ENCODE results near the gene GRM7. TPM values are rescaled to one million over a fixed set of nuclear protein-coding genes. Genes with fewer than 3 reads are reported as not detected.

GRM7 gene
- total RNA-seq, 4 donors from 2014 or later = 0.39 TPM; not detected in 3

DNA sequence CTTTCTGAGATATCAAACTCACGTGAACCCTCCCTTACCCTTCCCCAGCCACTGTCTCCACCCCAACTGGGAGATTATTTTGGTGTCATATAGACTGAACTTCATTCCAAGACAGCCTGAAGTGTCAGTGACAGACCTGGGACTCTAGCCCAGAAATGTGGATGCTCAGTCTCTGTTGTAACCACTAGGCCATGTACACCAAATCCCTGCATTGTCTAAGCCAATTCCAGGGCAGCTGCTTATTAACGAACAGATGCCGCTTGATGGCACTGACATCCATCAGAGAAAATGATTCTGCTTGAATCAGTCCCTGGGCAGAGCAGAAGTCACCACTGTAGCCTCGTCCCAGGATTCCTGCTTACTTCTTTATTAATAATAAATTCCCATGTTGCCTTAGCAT is 305.5 kb downstream of the GRM7 start:
- intact Hi-C loops (cut with DNase I) = no loop called here
- Histone ChIP-seq H3K27me3 (no peaks in the 10 kb centered on the region), H3K27ac (replicated peaks in 1 of 4) (no peak overlapping the region), H3K36me3 (no peaks in the 10 kb centered on the region), H3K4me3 (no peak overlapping the region), H3K4me1 (peaks cover 0 to 13% (median 8%) of the 10 kb centered on the region in 4 donors), H3K9me3 (no peaks in the 10 kb centered on the region)
- no peak for TF ChIP-seq EP300 (IDR thresholded peaks at IDR 0.05)
- TF ChIP-seq, protein P1, sequence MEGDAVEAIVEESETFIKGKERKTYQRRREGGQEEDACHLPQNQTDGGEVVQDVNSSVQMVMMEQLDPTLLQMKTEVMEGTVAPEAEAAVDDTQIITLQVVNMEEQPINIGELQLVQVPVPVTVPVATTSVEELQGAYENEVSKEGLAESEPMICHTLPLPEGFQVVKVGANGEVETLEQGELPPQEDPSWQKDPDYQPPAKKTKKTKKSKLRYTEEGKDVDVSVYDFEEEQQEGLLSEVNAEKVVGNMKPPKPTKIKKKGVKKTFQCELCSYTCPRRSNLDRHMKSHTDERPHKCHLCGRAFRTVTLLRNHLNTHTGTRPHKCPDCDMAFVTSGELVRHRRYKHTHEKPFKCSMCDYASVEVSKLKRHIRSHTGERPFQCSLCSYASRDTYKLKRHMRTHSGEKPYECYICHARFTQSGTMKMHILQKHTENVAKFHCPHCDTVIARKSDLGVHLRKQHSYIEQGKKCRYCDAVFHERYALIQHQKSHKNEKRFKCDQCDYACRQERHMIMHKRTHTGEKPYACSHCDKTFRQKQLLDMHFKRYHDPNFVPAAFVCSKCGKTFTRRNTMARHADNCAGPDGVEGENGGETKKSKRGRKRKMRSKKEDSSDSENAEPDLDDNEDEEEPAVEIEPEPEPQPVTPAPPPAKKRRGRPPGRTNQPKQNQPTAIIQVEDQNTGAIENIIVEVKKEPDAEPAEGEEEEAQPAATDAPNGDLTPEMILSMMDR (IDR thresholded peaks at IDR 0.05) = no peak
- no peak for TF ChIP-seq POLR2A (IDR thresholded peaks at IDR 0.05; ENCODE audit: low read depth)
- TF ChIP-seq POLR2AphosphoS5 (IDR thresholded peaks at IDR 0.05) = no peak
- WGBS = 44% methylated on average over 4 of the region's 4 CpGs
- no peak for DNase-seq (ENCODE audit: extremely low spot score)

DNA sequence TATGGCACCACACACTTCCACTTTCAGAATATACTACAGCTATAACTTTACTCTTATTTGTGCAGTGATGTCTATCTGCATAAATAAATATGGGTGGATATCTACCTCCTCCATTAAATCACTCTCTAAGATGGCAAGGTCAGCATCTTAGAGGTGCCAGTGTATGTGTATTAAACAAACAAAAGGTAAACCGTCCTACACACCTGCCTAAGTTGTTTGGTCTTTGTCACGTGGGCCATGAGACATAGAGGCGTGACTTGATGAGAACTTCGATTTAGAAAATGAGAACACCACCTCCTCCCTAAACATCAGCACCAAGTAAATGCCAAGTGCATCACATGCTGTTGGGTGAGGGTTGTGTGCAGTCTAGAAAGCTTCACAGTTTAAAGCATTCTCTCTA is 310.6 kb downstream of the GRM7 start:
- WGBS = 88% methylated on average over 4 of the region's 4 CpGs
- Histone ChIP-seq H3K4me3 (no peak overlapping the region), H3K4me1 (peaks cover 0 to 10% (median 5%) of the 10 kb centered on the region in 4 donors), H3K9me3 (no peaks in the 10 kb centered on the region), H3K36me3 (no peaks in the 10 kb centered on the region), H3K27ac (replicated peaks in 1 of 4) (no peak overlapping the region), H3K27me3 (no peaks in the 10 kb centered on the region)
- DNase-seq (ENCODE audit: extremely low spot score) = no peak
- no peak for TF ChIP-seq POLR2A (IDR thresholded peaks at IDR 0.05; ENCODE audit: low read depth)
- TF ChIP-seq, protein P1 (IDR thresholded peaks at IDR 0.05) = no peak
- TF ChIP-seq POLR2AphosphoS5 (IDR thresholded peaks at IDR 0.05) = no peak
- TF ChIP-seq EP300 (IDR thresholded peaks at IDR 0.05) = no peak
- intact Hi-C loops (cut with DNase I) = no loop called here

DNA sequence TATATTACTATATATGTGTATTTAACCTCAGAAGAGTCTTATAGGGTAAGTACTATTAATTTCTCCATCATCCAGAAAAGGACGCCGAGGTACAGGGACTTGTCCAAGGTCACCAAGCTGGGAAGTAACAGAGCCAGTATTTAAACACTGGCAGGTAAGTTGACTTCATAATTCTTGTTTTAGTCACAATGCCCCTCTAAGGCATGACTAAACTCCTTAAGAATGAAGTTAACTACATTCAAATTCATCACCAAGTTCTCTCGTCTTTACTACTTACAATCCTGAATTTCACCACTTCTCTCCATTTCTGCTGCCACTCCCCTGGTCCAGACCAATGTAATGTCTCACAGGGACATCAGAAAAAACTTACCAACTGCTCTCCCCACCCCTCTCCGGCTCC is 312.1 kb downstream of the GRM7 start:
- WGBS = 66% methylated on average over 4 of the region's 4 CpGs
- Histone ChIP-seq H3K36me3 (no peaks in the 10 kb centered on the region), H3K4me1 (no peaks in the 10 kb centered on the region), H3K4me3 (no peak overlapping the region), H3K27me3 (no peaks in the 10 kb centered on the region), H3K27ac (replicated peaks in 1 of 4) (no peak overlapping the region), H3K9me3 (no peaks in the 10 kb centered on the region)
- intact Hi-C loops (cut with DNase I) = no loop called here
- TF ChIP-seq EP300 (IDR thresholded peaks at IDR 0.05) (no peak), POLR2A (IDR thresholded peaks at IDR 0.05; ENCODE audit: low read depth) (no peak), POLR2AphosphoS5 (IDR thresholded peaks at IDR 0.05) (no peak)
- TF ChIP-seq, protein P1 (IDR thresholded peaks at IDR 0.05) = no peak
- no peak for DNase-seq (ENCODE audit: extremely low spot score)

DNA sequence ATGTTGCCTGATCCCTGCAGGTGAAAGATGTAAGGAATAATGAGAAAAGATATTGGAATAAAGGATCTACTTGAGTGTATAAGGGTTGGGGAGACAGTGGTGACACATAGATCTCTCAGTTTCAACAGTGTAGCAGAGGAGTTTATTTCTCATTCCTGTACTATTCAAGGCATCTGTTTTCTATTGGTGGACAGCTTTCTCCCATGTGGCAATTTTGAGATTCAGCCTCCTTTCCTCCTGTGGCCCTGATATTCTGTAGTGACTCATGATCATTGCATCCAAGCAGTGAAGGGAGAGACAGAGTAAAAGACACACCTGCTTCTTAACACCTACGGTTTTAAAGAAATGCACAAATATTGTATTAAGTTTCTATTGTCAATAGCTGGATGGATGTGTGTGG is 327.6 kb downstream of the GRM7 start:
- intact Hi-C loops (cut with DNase I) = no loop called here
- no peak for DNase-seq (ENCODE audit: extremely low spot score)
- no peaks in the 10 kb centered on the region for H3K9me3 ChIP-seq
- TF ChIP-seq EP300 (IDR thresholded peaks at IDR 0.05) = no peak
- TF ChIP-seq POLR2AphosphoS5 (IDR thresholded peaks at IDR 0.05) = no peak
- TF ChIP-seq, protein P1 (IDR thresholded peaks at IDR 0.05) = no peak
- no peak for TF ChIP-seq POLR2A (IDR thresholded peaks at IDR 0.05; ENCODE audit: low read depth)
- no peaks in the 10 kb centered on the region for H3K36me3 ChIP-seq
- no peak overlapping the region for H3K4me3 ChIP-seq
- 67% methylated on average over 1 of the region's 1 CpG for WGBS
- H3K4me1 ChIP-seq = no peaks in the 10 kb centered on the region
- no peaks in the 10 kb centered on the region for H3K27me3 ChIP-seq
- no peak overlapping the region for H3K27ac ChIP-seq (replicated peaks in 1 of 4)

DNA sequence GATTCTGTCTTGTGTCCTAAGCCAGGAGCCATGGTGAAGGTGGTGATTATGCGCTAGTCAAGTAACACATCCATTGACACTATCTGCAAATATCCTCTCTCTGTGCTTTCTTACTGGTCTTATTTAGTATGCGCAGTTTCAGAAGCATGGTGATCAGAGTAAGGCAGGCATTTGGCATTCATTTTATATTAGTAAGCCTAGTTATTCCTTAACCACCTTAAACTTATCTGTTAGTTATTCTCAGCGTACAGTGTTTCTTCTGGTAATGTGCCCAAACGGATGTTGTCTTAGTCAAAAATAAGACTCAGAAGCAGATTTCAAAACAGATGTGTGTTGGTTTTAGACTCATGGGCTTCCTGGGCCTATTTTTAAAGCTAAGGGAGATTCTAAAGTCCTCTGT is 329.2 kb downstream of the GRM7 start:
- TF ChIP-seq POLR2AphosphoS5 (IDR thresholded peaks at IDR 0.05) = no peak
- no peak for TF ChIP-seq POLR2A (IDR thresholded peaks at IDR 0.05; ENCODE audit: low read depth)
- no peak for TF ChIP-seq EP300 (IDR thresholded peaks at IDR 0.05)
- TF ChIP-seq, protein P1 (IDR thresholded peaks at IDR 0.05) = no peak
- no peak overlapping the region for H3K4me3 ChIP-seq
- H3K36me3 ChIP-seq = no peaks in the 10 kb centered on the region
- WGBS = 95% methylated on average over 4 of the region's 4 CpGs
- H3K4me1 ChIP-seq = no peaks in the 10 kb centered on the region
- H3K27me3 ChIP-seq = no peaks in the 10 kb centered on the region
- no peaks in the 10 kb centered on the region for H3K9me3 ChIP-seq
- no peak for DNase-seq (ENCODE audit: extremely low spot score)
- intact Hi-C loops (cut with DNase I) = no loop called here
- no peak overlapping the region for H3K27ac ChIP-seq (replicated peaks in 1 of 4)

Measured in esophagus muscularis mucosa (tissue), 4 donors.